NCI-H82 treated with DMSO at 0.1 percent for 48 hours (cell line): ENCODE measurements around the gene C12orf42.
"Not testable (repeated sequence)": the region's sequence is repeated elsewhere in the genome, so short reads cannot be mapped to it uniquely, and the experiment has no call there.

ENCODE experiments used
- DNase-seq: peaks from one replicate; lab custom pipeline; 2025; ENCODE audit not compliant: unreplicated experiment; lab: John Stamatoyannopoulos, UW

Gene C12orf42

DNA sequence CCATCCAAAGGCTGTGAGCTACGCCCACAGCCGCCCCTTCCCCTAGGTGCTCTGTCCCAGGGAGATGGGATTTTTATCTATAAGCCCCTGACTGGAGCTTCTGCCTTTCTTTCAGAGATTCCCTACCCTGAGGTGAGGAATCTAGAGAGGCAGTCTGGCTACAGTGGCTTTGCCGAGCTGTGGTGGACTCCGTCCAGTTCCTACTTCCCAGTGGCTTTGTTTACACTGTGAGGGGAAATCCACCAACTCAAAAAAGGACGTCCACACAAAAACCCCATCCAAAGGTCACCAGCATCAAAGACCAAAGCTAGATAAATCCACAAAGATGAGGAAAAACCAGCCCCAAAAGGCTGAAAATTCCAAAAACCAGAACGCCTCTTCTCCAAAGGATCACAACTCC lies 70.1 kb downstream of the C12orf42 start:
- not testable (repeated sequence) for DNase-seq

DNA sequence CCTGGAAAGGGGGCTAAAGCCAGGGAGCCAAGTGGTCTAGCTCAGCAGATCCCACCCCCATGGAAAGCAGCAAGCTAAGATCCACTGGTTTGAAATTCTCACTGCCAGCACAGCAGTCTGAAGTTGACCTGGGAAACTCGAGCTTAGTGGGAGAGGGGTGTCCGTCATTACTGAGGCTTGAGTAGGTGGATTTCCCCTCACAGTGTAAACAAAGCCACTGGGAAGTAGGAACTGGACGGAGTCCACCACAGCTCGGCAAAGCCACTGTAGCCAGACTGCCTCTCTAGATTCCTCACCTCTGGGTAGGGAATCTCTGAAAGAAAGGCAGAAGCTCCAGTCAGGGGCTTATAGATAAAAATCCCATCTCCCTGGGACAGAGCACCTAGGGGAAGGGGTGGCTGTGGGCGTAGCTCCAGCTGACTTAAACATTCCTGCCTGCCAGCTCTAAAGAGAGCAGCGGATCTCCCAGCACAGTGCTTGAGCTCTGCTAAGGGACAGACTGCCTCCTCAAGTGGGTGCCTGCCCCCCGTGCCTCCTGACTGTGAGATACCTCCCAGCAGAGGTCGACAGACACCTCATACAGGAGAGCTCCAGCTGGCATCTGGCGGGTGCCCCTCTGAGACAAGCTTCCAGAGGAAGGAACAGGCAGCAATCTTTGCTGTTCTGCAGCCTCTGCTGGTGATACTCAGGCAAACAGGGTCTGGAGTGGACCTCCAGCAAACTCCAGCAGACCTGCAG lies 70.8 kb downstream of the C12orf42 start:
- not testable (repeated sequence) for DNase-seq

DNA sequence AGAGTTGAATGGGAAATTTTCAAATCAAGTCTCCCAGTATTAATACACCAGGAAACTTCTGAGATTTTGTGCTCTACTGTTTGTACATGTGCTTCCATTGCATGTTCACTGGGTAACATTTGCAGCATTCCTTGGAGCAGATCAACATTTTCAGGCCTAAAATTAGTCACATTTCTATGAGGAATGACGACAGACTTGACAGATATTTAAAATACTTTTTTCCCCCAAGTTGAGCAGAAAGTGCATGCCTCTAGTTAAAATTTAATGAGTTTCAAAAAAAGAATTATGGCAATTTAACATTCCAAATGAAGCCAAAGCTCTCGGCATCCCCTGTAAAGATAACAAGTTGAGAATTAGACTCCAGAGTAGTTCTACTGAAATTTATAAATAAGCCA lies 72.3 kb downstream of the C12orf42 start:
- no peak for DNase-seq

DNA sequence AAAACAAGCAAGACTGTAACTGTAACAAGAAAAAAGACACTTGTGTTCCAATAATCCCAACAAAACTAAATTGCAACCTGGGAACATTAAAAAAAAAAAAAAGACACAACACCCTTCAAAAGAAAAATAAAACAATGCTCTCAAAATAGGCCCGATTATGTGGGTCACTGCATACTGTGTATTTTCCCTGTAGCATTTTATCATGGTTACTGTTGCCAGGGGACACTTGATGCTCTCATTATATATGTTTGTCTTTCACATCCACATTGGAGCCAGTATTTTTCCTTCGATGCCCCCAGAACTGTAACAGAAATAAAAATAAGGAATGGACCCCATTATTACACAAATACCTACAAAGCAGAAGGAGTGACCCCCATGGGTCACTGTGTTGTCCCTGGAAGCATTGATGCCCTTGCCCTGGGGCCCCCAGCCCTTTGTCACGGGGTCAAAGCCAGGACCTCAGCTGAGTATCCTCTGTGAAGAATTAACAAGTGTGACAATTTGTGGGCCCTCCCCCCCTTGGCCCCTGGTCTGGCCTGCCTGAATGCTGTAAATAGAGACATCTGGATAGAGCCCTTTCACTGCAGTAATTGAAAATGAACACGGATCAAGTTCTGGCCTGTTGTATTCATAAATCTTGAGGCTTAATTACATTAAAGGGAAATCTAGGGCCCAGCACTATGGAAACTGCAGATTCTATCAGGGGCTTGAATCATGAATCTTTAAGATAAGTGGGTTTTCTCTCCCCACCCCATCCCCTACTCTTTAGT lies 72.8 kb downstream of the C12orf42 start:
- DNase-seq, result peak; percentile 79

DNA sequence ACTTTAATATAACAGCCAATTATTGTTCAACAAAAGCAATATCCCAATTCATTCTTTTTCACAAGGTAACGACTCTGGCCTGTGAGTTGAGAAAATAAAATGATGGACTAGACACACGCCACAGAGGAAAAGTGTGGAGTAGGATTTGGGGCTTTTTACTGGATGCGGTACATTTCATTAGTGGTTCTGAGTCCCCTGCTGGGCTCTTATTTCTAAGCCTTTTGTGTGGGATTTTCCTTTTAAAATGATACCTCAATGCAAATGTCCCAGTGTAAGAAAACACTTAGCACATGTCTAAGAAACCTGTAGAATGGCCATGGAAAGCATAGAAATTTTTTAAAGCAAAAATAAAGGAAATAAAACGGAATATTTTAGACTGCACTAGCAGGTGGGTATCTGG lies 73.4 kb downstream of the C12orf42 start:
- no peak for DNase-seq

DNA sequence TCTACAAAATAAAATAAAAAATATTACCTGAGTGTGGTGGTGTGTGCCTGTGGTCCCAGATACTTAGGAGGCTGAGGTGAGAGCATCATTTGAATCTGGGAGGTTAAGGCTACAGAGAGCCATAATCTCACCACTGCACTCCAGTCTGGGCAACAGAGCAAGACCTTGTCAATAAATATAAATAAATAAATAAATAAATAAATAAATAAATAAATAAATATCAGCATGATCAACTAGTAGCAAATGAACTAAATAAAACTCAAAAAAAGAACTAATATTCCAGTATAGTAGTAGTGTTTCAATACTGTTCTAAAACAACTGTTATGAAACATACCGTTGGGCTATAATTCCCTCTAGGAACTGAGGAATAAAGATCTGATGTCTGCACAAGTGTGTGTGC lies 74.4 kb downstream of the C12orf42 start:
- no peak for DNase-seq

DNA sequence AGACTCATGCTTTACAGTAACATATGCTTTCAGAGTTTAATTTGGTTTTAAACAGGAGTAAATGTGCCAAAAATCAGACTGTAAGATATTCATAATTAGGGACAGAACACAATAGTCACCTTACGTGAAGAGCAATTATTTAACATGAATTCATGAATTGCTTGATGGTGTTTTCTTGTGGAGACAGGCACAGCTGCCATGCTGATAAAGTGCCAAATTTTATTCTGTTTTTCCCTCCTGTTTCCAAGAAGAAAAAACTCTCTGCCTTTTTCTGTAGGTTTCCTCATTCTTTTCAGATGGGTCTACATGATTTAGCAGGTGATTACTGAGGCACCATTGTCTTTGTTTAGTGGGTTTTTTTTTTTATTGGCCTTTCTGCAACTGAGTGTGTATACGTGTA lies 80.1 kb downstream of the C12orf42 start:
- no peak for DNase-seq

DNA sequence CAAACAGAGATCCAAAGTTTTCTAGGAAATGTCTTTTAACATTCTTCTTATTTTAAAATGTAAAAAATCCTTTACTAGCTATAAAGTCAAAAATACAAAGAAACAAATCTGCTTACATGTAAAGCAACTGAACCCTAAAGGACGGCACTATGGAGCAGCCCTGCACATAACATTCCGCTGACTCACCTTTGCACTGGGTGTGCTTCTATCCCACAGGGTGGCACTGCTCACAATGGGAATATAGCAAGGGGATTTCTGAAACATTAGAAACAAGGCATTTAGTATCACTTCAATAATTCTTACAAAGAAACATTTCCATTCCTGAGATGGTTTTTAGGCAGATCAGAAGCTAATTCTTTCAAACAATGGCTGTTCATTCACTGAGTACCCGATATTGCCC lies 94.3 kb downstream of the C12orf42 start:
- DNase-seq, result no peak

DNA sequence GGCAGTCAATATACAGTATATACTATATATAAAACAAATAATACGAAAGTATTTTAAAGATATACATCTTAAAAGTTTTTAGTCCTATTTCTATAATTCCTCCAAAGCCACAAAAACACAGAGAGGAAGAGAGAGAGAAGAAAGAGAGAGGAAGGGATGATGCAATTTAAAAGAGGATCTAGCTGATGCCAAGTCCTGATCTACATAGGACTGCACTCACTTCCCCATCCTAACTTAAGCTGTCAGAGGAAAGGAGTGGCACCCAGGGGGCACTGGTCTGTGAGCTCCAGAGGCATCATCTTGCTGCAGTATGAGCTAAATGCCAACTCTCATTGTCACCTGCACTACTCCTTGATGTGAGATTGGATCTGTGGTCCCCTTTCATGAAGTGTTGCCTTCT lies 95.8 kb downstream of the C12orf42 start:
- no peak for DNase-seq

DNA sequence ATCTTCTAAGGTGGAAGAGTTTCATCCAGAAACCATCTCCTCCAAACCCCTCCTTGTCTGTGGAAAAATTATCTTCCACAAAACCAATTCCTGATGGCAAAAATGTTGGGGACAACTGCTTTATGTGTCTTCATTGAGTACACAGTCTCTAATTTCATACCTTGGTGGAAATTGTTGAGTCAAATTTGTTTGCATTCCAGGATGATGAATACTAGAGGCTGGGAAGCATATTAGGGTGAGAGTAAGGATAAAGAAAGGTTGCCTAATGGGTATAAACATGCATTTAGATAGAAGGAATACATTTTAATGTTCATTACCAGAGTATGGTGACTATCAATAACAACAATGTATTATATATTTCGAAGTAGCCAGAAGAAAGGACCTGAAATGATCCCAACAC lies 98.2 kb downstream of the C12orf42 start:
- no peak for DNase-seq

DNA sequence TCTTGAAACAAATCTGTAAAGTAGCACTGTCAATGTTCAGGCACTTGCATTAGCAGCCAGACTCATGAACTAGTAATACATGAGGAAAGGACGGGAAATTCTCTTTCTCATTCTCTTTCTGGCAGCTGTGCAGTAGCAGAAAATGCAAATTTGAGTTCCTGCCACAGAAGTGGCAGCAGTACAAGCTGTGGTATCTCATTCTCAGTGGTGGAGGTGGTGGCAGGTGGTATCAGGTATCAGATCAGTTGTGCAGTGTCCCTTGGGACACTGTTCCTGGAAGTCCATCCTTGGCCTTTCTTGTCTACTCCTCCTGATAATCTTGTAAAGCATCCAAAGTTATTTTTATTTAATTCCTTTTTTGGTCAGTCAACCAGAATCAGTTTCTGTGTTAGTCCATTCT lies 103.0 kb downstream of the C12orf42 start:
- no peak for DNase-seq

DNA sequence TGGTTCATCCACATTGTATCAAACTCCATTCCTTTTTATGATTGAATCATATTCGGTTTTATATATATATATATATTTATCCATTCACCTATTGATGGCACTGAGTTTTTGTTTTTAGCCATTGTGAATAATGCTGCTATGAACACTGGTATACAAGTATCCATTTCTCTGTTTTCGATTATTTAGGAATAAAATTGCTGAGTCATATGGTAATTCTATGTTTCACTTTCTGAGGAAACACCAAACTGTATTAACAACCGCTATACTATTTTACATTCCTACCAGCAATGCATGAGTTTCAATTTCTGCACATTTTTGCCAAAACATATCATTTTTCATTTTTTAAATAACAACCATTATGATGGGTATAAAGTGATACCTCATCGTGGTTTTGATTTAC lies 104.7 kb downstream of the C12orf42 start:
- DNase-seq, result no peak

DNA sequence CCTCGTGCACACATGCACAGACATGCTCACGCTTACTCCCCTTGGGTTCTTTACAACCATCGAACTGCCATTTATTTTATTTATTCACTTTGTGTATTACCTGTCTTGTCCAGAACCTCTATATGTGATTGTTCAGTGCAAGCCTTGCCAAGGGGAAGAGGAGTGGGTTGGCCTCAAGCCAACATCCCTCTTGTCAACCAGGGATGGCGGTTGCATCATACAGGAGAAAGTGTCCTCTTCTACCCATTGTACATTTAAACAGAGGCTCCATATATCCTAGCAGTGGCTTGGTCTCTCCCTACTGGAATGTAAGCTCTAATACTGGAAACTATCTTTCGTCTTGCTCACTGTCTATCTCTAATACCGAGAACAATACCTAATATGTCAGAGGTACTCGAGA lies 108.4 kb downstream of the C12orf42 start:
- DNase-seq, result no peak

DNA sequence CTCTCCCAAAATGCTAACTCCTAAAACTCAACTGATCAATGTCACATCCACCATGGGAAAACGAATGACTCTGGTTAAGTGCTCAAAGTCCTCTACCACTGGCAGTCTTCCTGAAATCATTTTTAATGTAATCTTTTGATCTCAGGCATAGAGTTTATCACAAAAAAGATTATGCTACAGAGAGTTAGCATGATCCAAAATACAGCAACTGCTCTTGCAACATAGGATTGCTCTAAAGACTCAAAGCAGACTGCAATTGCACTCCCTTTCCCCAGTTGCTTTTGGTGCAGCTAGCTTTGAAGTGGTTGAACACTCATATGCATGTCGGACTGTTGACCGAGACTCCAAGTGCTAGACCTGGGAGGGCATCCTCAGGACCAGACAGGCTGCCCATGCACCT lies 109.3 kb downstream of the C12orf42 start:
- DNase-seq, result no peak

DNA sequence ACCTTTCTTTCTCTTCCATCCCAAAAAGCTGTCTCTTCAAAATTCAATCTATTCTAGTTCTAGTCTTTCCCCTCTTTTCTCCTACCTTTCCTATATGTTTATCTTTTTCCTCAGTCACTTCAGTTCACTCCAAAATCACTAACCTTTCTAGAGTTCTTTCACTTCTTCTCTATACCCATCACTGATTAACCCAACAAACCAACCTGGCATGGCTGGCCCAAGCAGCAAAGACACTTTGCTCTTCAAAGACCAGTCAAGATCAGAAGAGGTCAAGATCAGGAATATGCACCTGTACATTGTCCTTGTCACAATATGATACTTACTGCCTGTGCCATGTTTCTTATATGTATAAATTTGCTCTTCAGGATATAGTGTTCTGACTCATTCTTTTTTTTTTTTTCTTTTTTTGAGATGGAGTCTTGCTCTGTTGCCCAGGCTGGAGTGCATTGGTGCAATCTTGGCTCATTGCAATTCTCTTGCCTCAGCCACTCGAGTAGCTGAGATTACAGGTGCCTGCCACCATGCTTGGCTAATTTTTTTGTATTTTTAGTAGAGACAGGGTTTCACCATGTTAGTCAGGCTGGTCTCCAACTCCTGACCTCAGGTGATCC lies 112.9 kb downstream of the C12orf42 start:
- no peak for DNase-seq

DNA sequence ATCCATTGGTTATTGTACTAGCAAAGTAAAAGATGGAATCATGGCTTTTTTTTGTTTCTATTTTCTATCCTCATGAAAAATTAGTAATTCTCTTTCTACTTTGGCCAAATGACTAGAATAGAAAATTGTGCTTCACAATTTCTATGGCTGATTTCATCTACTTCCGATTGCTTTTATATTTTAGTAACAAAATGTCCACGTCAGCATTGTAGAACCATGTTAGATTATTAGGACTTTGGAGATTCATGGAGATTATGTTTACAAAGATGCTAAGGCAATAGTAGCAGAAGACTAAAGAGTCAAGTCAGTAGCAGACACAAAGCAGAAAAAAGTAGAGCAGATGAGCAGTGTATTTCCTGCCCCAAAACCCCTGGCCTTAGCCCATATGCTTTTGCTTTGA lies 113.6 kb downstream of the C12orf42 start:
- DNase-seq, result no peak

DNA sequence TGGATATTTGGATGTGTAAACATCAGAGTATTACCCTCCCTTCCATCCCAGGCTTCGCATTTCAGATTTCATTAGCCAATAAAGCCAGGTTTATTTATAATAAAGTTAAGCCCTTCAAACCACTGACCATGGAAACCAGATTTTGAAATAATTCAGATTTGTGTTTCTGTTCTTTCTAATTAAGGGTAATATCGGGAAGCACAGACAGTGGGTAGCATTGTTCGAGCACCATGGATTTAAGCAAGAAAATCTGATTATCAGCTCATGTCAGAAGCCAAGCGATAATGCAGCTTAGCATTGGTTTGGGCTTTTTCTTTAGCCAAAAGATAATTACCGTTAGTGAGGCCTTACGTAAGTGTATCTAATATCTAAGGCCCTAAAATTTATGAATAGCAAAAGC lies 116.1 kb downstream of the C12orf42 start:
- peak; percentile 84 for DNase-seq

DNA sequence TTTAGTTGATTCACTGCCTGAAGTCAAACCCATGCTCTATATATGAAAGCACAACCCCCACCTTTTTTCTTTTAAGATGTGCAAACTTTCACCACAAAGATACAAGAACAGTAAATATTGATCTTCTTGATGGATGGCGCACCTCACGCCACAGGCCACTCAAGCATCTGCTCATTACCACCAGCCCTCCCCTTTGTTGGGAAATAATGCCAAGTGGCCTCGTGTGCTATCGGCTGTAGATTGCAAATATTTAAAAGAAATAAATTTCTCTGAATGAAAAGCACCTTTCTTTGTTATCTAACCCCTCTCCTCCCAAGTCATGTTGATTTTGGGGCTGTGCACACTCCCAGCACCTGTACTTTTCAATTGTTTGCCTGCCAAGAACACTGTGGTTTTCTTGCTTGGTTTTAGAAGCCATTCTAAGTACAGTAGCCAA lies 122.7 kb downstream of the C12orf42 start:
- no peak for DNase-seq

DNA sequence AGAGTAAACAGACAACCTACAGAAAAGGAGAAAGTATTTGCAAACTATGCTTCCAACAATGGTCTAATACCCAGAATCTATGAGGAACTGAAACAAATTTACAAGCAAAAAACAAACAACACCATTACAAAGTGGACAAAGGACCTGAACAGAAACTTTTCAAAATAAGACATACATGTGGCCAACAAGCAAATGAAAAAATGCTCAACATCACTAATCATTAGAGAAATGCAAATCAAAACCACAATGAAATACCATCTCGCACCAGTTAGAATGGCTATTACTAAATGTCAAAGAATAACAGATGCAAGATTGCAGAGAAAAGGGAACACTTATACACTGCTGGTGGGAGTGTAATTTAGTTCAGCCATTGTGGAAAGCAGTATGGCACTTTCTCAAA lies 125.8 kb downstream of the C12orf42 start:
- DNase-seq, result no peak

DNA sequence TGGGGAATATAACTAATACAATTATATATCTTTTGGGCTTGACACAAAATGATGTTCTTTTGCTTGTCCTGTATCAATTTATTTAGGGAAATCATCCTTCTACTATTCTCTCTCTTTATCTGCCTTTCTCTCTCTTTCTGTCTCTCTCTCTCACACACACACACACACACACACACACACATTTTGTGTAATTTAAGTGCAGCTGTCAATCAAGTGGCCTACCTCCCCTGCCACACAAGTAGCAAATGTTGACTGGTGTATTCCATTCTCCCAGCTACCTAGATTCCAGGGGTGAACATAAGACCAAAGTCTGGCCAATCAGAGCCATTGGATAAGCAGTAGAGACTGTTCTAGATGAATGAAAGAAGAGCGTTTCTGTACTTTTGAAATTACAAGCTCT lies 127.6 kb downstream of the C12orf42 start:
- no peak for DNase-seq

DNA sequence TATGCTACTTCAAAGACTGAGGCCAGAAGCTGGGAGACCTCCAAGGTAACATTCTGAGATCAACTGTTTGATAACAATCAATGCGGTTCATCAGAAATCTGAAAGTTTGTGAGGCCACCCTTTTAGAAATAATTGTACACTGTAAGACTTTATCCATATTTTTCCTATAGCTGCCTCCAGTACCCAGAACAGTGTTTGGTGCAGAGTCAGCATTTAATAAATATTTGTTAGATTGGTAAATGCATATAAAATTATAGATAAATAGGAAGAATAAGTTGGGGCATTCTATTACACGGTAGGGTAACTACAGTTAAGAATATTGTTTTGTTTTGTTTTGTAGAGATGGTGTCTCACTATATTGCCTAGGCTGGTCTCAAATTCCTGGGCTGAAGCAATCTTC lies 141.4 kb downstream of the C12orf42 start:
- DNase-seq, result no peak

DNA sequence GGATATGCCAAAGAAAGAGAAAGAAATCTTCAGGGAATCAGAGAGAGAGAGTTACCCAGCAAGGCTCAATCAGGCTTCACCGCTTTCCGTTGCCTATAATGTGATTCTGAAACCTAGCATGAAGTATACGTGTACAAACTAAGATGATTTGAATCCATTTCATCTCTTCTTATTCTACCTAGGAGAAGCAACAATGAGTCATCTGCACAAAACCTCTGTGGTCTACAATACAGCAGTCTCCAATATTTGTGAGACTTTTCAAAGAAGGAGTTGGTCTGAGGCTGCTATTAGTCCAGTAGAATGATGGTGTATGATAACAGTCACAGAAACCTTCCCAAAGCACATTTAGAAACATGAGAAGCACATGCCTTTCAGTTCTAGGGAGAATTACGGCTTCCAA lies 141.9 kb downstream of the C12orf42 start:
- no peak for DNase-seq
